Measurements from ENCODE around the gene YPEL2.

YPEL2 gene

DNA sequence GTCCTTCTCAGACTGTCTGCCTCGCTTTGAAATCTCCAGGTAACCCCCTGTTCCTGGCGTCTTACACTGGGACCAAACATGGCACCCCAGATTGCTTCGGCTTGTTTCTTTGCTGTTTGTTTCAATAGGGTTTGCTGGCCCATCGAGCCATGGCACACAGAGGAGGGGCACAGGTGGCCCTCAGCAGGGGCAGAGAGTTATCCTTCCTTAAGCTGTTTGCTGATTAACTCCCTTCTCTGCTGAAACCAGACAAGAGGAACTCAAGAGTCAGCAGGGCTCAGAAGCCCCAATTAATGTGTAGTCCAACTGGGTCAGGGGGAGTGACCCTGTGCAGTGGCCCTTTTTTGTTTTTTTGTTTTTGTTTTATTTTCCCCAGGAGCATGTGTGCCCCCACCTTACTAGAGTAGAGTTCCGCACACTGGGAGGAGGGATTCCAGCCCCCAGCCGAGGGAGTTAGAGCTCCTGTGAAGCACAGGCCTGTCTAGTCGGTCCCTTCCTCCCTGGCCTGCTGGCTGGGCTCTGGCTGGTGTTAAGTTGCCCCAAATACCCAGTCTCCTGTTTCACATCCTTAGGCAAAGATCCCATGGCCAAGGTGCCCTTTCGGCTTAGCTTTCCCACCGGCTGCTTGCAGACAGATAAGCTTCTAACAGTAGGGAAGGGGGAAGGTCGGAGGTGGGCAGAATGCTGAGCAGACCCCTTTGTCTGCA lies 39.3 kb downstream of the YPEL2 start:
- H3K79me2 ChIP-seq (ENCODE audit: insufficient read depth, low read length): no peaks in the 10 kb centered on the region
- H3K4me3 ChIP-seq (ENCODE audit: insufficient read depth, low read length, poor library complexity, severe bottlenecking): no peak overlapping the region
- no peaks in the 10 kb centered on the region for H3F3A ChIP-seq (ENCODE audit: insufficient read depth)
- H4K20me1 ChIP-seq (ENCODE audit: low read depth, low read length): no peaks in the 10 kb centered on the region
- H3K9me2 ChIP-seq (replicated peaks; ENCODE audit: insufficient read depth, low read length): no peaks in the 10 kb centered on the region
- no peak overlapping the region for H3K27ac ChIP-seq (ENCODE audit: low read depth, low read length)
- no peaks in the 10 kb centered on the region for H3K9me3 ChIP-seq (ENCODE audit: insufficient read depth, low read length)
- H3K27me3 ChIP-seq (ENCODE audit: low read length): no peaks in the 10 kb centered on the region
- no peaks in the 10 kb centered on the region for H3K36me3 ChIP-seq (ENCODE audit: low read length)
- H2AFZ ChIP-seq (ENCODE audit: low read depth, low read length, severe bottlenecking): no peak overlapping the region
- H3K4me2 ChIP-seq (ENCODE audit: low read depth, low read length, poor library complexity, severe bottlenecking): no peak overlapping the region
- no peak for TF ChIP-seq EZH2phosphoT487 (conservative IDR thresholded peaks at IDR 0.05; ENCODE audit: low read length)
- no peak overlapping the region for H3K9ac ChIP-seq (ENCODE audit: low read length)

DNA sequence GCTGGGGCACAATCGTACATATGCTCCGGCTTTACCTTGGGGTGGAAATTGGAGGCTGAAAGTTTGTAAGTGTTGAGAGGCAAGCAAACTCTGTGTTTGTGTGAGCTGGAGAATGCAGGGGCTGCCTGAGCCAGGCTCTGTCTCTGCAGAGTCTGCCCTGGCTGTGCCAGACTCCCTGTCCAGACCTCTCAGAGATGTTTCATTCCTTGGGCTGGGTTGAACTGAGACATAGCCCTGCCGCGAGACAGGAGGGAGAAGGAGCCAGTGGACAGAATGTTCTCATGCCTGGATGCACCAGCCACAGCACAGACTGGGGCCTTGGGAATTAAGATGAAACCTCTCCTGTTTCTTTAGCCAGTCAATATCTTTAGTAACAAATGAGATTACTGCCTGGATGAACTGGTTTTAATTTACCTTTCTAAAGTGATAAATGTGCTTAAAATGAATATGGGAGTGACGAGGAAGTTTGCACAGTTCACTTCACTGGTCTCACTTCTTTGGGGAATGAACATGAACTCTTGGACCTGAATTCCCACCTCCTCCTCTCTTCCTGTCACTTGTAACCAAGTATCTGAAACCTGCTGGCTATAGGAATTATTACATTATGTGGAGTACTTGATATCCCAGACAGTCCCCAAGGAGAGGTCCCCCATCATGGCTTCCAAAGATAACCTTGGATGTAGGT lies 40.1 kb downstream of the YPEL2 start:
- Histone ChIP-seq H3K36me3 (ENCODE audit: low read length) (no peaks in the 10 kb centered on the region), H3K79me2 (ENCODE audit: insufficient read depth, low read length) (no peaks in the 10 kb centered on the region), H4K20me1 (ENCODE audit: low read depth, low read length) (no peaks in the 10 kb centered on the region), H3K4me3 (ENCODE audit: insufficient read depth, low read length, poor library complexity, severe bottlenecking) (no peak overlapping the region), H3F3A (ENCODE audit: insufficient read depth) (no peaks in the 10 kb centered on the region), H3K4me2 (ENCODE audit: low read depth, low read length, poor library complexity, severe bottlenecking) (no peak overlapping the region), H2AFZ (ENCODE audit: low read depth, low read length, severe bottlenecking) (no peak overlapping the region), H3K27ac (ENCODE audit: low read depth, low read length) (no peak overlapping the region), H3K9me2 (replicated peaks; ENCODE audit: insufficient read depth, low read length) (no peaks in the 10 kb centered on the region), H3K9me3 (ENCODE audit: insufficient read depth, low read length) (no peaks in the 10 kb centered on the region), H3K27me3 (ENCODE audit: low read length) (no peaks in the 10 kb centered on the region), H3K9ac (ENCODE audit: low read length) (no peak overlapping the region)
- TF ChIP-seq CTCF (IDR thresholded peaks at IDR 0.05; ENCODE audit: insufficient read depth, low read length, poor library complexity, severe bottlenecking) (no peak), EZH2phosphoT487 (conservative IDR thresholded peaks at IDR 0.05; ENCODE audit: low read length) (no peak)

DNA sequence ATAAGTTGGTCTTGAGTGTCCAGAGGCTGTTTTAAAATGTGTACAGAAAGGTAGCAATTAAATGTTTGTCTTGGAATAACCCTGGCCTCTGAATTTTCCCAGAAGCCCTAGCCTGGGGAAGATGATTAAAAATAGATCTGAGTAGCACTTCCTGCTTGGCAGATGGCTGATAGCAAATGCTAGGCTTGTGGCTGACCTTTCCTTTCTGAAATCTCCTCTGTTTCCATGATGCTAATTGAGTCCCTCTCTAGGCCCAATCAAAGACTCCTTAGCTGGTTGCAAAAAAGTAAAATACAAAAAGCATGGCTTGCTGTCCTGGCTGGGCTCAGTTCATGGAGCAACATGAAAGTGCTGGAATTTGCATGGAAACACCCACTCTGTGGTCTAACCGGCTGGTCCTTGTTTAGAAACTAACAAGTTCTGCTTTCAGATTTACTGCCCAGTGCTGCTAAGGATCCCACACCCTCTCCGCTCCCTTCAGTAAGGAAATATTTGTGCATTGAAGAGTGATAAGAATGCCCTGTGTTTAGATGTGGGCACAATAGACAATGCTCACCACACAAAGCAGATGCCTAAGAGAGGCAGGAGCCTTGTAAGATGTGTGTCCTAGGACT lies 40.8 kb downstream of the YPEL2 start:
- H4K20me1 ChIP-seq (ENCODE audit: low read depth, low read length): no peaks in the 10 kb centered on the region
- no peak overlapping the region for H3K4me2 ChIP-seq (ENCODE audit: low read depth, low read length, poor library complexity, severe bottlenecking)
- no peaks in the 10 kb centered on the region for H3K27me3 ChIP-seq (ENCODE audit: low read length)
- TF ChIP-seq CTCF (IDR thresholded peaks at IDR 0.05; ENCODE audit: insufficient read depth, low read length, poor library complexity, severe bottlenecking) (no peak), EZH2phosphoT487 (conservative IDR thresholded peaks at IDR 0.05; ENCODE audit: low read length) (no peak)
- H3K36me3 ChIP-seq (ENCODE audit: low read length): no peaks in the 10 kb centered on the region
- no peak overlapping the region for H2AFZ ChIP-seq (ENCODE audit: low read depth, low read length, severe bottlenecking)
- H3K4me3 ChIP-seq (ENCODE audit: insufficient read depth, low read length, poor library complexity, severe bottlenecking): no peak overlapping the region
- no peaks in the 10 kb centered on the region for H3K9me3 ChIP-seq (ENCODE audit: insufficient read depth, low read length)
- H3K27ac ChIP-seq (ENCODE audit: low read depth, low read length): no peak overlapping the region
- H3K9me2 ChIP-seq (replicated peaks; ENCODE audit: insufficient read depth, low read length): no peaks in the 10 kb centered on the region
- H3K79me2 ChIP-seq (ENCODE audit: insufficient read depth, low read length): no peaks in the 10 kb centered on the region
- no peak overlapping the region for H3K9ac ChIP-seq (ENCODE audit: low read length)
- H3F3A ChIP-seq (ENCODE audit: insufficient read depth): no peaks in the 10 kb centered on the region

All from SU-DHL-6 (cell line).